ENCODE data around the gene GIPC2.
A peak's percentile ranks its signal among the peaks of the same experiment; 100 is the strongest.
"Not testable (repeated sequence)": the region's sequence is repeated elsewhere in the genome, so short reads cannot be mapped to it uniquely, and the experiment has no call there.

Gene GIPC2, protein sequence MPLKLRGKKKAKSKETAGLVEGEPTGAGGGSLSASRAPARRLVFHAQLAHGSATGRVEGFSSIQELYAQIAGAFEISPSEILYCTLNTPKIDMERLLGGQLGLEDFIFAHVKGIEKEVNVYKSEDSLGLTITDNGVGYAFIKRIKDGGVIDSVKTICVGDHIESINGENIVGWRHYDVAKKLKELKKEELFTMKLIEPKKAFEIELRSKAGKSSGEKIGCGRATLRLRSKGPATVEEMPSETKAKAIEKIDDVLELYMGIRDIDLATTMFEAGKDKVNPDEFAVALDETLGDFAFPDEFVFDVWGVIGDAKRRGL
- 0 to 2.4 (median 0) reads per million in 17 experiments for total RNA-seq

DNA sequence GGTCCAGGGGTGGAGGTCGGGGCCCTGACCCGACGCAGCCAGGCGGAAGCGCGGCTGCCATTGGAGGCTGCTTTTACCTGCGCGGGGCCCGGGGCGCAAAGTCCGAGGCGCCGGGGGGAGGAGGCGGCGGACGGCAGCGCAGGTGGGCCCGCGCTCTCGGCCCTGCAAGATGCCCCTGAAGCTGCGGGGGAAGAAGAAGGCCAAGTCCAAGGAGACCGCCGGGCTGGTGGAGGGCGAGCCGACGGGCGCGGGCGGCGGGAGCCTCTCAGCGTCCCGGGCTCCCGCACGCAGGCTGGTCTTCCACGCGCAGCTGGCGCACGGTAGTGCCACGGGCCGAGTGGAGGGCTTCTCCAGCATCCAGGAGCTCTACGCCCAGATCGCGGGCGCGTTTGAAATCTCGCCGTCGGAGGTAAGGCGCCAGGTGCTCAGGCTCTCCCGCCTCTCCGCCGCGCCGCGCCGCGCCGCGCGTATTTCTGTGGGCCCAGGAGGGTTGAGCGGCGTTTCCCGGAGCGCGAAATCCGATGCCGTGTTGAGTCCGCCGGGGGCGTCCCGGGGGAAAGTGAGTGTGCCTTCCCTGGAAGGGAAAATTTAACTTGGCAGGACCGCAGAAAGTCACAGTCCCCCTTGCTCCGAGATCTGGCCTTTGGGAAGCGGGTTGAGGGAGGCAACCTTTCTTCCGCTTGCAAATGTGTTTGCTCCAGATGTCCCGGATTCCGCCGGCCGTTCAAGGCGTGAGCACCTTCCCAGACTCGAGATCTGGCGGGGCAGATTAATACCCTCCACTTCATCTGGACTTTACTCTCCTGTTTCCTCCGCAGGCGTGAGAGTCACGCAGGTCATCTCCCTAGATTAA lies at the start of gene GIPC2:
TSS of gene GIPC2 (plus strand) at position 41 of the 853 bp plus-strand sequence. CDS start at position 170, 129 bp downstream.
- DNase-seq: peak in 3 of 4 experiments; percentile 5 to 30 (median 12)

DNA sequence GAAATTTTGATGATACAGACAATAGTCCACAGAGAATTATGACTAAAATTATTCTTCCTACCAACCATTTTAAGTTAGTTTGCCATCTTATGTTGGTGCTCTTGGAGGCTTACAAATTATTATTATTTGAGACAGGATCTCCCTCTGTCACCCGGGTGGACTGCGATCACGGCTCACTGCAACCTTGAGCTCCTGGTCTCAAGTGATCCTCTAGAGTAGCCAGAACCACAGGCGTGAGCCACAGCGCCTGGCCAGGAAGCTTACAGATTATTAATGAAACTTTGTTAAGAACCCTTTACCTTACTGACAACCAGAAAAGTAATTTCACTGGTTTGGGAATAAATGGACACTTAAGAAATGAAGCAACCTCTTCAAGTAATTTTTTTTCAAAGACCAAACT lies 49.0 kb upstream of the GIPC2 start:
- DNase-seq: no peak

DNA sequence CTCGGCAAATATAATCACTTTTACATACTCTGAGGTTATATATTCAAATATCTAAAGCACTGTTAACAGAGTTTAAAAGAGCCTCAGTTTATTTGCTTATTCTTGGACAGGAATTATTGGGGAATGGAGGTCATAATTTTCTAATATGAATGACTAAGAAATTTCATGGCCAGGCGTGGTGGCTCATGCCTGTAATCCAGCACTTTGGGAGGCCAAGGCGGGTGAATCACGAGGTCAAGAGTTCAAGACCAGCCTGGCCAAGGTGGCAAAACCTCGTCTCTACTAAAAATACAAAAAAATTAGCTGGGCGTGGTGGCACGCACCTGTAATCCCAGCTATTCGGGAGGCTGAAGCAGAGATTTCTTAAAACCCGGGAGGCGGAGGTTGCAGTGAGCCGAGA lies 45.2 kb upstream of the GIPC2 start:
- DNase-seq: not testable (repeated sequence)

DNA sequence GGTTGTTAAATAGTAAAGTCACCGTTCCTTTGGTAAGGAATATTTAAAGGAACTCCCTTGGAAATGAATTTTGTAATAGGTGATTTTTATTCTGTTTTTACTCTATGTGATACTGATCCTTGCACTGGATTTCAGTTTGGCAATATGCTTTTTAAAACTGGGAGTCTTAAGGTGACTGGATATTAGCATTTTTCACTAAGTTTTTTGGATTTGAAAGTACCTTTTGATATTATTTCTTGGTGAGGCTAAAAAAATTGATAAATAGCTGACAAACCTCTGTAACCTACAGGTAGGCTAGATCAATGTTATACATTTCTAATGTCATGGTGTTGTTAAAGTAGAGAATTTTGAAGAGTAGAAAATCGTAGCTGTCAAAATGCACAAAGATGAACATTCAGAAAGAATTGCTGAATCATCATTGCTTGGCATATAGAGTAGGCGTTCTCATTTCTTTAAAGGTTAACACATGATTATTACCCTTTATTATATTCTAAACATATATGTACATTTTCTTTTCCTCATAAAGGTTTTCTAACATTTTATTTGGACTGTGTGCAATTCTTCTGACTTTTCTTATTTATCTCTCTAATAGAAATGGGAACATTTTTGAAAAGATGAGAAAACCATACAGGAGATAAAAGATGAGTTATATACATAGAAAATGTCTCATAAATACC lies 42.6 kb upstream of the GIPC2 start:
- DNase-seq: peak in 3 of 4 experiments; percentile 4 to 60 (median 41)

DNA sequence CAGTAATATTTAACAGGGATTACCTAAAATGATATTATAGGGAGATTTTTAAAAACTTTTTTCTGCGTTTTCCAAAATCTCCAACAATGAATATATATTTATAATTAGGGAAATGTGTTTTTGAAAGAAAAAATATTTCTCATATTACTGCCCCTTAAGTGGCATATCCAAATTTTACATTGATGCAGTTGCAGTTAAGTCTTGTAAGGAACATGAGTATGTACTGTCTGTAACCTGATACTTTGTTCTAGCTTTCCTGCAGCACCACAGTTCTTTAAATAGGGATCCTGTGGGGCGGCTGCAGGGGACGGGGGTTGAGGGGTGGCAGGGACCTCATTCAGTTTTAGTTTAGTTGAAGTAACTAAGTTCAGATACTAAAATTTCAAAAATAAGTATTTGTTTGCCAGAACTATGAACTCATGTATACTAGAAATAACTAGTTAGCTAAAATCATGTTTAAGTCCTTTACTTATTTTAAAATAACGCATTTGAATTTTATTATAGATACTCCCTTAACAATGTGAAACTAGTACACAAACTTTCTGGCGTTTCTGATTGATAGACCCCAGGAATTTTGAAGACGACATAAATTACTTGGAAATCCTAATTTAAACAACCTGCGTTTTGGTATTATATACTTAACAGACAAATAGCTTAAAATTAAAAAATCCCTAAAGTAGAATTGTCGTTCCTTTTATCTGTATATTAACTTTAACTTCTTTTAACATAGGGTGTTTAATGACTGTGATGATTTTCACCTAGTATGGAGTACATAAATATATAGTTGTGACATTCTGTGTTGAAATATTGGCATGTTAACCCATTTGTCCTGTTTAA lies 41.7 kb upstream of the GIPC2 start:
- peak; percentile 41 to 82 (median 72) for DNase-seq

DNA sequence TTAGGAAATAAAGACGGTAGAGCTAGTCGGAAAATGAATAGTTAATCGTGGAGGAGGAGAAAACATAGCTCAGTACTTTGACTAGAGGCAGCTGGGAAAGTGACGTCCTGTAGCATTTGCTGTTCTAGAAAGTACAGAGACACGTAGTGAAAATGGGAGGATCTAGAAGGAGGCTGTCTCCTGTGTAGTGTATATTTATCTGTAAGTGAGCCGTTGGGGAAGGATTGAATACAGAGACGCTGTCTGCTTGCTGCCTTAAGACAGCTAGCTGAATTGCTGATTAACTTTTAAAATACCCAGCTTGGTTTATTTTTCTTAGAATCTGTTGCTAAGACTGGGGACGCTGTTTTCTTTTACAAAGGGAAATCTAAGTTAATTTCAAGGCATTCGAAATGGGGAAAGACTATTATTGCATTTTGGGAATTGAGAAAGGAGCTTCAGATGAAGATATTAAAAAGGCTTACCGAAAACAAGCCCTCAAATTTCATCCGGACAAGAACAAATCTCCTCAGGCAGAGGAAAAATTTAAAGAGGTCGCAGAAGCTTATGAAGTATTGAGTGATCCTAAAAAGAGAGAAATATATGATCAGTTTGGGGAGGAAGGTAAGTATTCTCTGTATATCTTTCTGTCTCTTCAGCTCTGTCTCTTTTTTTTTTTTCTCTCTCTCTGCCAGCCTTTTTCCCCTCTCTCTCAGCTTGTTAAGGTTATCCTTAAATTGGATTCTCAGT lies 40.9 kb upstream of the GIPC2 start, which contains the start of gene DNAJB4:
TSS of gene DNAJB4 (plus strand) at position 221 of the 729 bp plus-strand sequence. CDS start at position 393, 172 bp downstream.
- DNase-seq: peak; percentile 88 to 98 (median 94)

DNA sequence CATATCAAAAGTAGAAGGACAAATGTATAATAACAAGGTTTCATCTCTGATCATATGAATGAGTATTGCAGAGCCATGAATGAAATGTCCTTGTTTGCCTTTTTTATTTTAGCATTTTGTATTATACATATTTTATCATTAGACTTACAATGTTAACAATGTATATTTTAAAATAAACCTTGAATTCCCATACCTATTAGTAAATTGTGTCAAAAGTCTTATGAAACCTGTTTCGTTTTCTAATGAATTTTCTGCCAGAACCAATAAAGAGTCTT lies 40.4 kb upstream of the GIPC2 start:
- no peak for DNase-seq

DNA sequence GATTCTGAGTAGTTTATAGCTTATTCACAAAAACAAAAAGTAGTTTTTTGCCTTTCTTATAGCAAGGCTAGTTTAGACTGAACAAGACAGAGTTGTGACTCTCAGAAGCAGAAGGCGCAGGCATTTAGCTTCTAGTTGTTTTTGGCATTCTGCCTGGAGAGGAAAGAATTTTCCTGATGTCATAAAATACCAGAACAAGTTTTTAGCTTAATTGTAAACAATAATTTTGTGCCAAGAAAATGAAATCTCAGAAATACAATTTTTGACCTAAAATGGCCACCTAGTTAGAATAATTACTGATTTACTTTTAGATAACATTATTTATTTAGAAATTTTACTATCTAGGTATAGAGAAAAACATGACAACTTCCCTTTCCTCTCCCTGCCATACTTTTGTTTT lies 40.0 kb upstream of the GIPC2 start:
- DNase-seq: peak; percentile 38 to 78 (median 60)

DNA sequence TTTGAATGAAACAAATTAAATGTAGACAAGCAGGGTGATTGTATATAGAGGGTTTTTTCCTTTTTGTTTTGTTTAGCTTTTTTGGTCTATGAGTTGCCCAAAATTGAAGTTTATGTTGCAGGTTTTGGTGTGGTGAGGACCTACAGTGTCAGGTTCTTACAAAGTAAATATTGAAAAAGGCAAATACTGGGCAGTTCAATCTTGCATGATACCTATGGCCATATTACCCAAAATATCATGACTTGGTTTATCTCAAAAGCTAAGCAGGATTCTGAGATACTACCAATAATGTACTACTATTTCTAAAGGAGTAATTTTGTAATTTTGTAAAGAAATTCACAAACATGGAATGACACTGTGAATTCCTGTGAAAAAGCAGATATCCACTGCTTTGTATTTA lies 39.2 kb upstream of the GIPC2 start:
- no peak for DNase-seq

DNA sequence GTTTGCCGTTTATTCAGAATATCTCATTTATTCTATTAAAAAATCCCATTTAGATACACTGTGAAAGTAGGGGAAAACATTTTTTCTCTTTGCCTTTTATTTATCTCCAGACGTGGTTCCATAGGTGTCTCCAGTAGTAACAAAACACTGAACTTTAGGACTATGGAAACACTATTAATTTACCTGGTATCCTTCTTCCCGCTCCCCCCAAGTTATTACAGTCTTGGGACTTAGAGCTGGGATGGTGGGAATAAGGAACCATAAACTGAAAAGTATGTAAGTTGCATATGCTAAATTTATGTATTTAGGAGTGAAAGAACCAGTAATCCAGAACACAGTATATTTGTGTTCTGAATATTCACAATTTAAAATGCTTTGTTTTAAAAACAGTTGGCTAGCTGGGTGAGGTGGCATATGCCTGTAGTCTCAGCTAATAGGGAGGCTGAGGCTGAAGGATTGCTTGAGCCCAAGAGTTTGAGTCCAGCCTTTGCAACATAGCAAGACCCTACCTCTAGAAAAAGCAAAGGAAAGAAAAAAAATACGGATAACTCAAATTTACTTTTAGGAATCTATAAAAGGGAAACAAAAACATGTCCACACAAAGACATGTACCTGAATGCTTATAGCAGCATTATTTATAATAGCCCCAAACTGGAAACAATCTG lies 38.0 kb upstream of the GIPC2 start:
- DNase-seq: no peak

DNA sequence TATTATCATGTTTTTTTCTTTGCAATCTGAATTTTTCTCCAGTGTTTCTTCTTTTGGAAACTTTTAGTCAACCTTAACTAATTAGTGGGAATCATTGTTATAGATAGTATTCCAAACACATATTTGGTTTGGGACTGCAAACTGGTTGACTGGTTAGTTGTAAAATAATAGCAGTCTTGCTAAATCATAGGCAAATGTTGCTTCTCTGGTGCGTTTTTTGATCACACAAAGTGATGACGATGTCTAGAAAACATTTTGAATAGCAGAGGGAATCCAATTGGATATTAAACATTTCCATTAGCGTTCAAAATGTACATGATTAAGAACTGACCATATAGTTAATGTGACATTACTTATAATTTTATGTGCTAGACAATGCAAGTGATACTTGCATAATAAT lies 36.5 kb upstream of the GIPC2 start:
- no peak for DNase-seq

DNA sequence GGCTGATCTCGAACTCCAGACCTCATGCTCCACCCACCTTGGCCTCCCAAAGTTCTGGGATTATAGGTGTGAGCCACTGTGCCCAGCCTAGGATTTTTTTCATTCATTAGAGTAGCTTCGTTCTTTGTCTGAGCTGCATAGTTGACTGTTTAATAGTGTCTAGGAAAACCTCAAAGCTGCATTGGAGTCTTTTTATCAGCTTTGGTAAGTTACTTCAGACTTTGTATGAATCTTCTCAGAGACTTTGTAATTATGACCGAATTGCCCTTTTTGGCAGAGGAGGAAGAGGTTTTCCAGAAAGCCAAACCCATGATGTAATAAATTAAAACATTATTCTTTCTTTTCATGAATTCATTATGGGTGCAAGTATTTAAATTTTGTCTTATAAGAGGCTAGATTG lies 35.9 kb upstream of the GIPC2 start:
- no peak for DNase-seq

DNA sequence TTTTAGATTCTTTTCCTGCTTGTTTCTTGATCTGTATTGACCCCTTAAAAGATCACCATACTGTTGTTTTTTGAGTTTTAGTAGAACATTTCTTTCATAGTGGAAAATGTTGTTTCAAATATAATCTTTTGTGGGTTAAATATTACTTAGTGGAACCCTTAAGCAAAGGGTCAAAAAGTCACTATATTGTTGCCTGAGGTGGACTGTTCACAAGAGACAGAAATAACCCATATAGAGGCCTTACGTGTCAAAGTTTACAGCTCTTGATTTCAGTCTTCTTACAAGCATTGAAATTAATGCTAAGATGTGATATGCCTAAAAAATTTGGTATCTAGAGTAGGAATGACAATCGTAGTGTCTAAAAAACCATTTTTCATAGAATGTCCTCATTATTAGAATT lies 34.7 kb upstream of the GIPC2 start:
- no peak for DNase-seq

DNA sequence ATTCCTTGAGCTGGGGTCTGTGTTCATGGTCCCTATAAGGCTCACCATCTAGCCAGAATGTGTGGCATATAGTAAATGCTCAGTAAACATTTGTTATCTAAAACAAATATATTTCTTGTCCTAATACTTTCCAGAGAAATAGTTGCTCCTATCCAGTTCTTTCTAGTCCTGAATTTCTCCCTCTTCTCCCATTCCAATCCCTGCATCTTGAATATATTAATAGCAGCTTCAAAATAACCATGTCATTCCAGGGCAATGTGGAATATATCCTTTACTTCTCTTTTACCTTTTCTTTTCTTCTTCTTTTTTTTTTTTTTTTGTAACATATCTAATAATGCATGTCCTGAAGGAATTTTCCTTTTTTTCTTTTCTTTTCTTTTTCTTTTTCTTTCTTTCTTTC lies 30.6 kb upstream of the GIPC2 start:
- DNase-seq: no peak

DNA sequence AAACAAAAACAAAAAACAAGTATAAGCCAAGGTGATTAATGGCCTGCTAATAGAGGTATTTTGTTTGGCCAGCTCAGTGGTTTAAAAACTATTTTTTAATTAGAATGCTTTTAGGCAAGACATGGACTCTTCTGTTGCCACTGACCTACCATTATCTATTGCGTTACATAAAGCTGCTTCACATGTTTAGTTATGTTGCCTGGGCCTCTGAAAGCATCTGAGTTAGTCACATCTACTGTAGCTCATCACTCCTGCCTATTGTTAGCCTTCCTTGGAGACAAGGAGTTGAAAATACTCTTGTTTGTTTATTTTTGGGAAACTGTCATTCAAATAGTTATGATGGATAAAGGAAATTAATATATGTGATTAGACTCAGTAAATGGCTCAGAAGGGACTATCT lies 26.7 kb upstream of the GIPC2 start:
- DNase-seq: no peak

DNA sequence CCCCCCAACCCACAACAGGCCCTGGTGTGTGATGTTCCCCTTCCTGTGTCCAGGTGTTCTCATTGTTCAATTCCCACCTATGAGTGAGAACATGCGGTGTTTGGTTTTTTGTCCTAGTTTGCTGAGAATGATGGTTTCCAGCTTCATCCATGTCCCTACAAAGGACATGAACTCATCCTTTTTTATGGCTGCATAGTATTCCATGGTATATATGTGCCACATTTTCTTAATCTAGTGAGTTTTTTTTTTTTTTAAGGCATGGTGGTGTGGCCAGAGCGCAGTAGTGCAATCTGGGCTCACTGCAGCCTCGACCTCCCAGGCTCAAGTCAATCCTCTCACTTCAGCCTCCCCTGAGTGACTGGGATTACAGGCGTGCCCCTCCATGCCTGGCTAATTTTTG lies 24.6 kb upstream of the GIPC2 start:
- DNase-seq: not testable (repeated sequence)

DNA sequence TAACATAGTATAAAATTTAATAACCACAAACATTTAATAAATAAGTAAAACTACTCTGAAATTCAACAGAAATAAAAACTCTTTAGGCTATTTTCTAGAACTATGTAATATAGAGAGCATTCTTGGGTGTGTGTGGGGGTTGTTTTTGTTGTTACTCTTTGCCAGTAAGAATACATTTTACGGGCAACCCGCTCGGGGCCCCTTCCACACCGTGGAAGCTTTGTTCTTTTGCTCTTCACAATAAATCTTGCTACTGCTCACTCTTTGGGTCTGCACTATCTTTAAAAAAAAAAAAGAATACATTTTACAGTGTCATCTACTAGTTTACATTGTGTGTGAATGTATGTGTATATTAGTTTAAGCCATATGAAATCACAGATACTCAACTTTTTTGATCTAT lies 16.0 kb upstream of the GIPC2 start:
- no peak for DNase-seq

DNA sequence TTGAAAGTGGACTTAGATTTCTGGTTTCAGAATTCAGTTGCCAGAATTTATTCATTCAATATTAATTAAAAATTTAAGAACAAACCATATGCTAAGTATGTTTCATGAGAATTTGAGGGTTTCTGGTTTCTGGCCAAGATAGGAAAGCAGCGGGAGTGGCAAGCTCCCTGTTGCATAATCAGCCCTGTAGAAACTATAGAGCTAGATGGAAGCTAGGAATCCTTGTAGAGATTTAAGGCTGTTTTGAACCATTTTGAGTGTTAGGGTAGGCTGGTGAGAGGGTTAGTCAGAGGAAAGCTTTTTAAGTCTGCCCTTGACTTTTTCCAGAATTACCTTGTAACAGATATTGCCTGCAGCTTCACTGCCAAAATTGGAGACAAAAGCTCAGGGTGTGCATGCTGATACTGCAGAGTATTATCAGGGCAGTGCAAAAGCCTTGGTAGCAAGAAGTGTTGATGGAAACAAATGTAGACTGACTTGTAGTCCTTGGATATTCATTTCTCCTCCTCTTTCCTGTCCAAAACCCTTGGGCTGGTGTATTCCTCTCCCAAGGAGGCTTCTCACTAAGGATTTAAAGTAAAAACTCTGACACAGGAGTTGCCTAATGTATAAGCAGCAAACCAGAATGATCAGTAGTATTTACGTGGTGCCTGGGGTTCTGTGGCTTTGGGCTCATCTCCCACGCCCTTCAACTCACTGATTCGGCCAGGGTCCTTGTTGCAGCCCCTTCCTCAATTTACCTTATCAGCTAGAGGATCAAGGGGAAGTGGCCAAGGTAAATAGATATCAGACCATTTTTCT lies 12.6 kb upstream of the GIPC2 start:
- DNase-seq: no peak

DNA sequence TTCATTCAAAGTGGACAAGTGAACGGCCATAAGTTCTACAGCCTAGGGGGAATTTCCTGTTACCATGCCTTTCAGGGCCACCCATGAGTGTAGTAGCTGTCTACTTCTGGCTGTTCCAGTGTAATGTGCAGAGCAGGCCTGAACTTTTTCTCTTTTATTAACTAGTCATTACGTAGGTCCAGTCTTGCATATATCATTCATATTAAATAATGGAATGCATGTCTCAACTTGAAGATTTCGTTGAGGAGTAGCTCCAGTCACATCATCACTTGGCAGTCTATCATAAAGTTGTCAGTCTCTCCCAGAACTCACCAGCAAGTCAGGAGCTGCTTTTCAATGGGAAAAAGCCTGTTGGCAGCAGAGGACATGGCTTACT lies 12.0 kb upstream of the GIPC2 start:
- no peak for DNase-seq

DNA sequence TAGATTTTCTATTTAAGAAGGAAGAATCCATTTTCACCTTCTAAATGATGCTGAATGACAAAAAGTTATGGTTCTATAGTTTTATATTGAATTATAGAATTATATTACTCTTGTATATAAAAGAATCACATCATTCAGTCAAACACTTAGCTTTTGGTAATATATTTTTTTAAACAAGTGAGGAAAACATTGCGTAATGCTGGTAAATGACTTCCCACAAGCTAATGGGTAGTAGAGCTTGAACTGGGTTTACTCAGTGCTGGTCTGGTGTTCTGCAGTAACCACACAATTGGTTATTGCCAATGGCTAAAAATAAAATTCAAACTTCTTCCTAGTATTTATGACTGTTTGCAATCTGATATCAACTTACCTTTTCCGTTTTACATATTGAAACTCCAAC lies 10.6 kb upstream of the GIPC2 start:
- no peak for DNase-seq
